ENCODE data around the gene IRF9. TPM values are rescaled to one million over a fixed set of nuclear protein-coding genes. Genes with fewer than 3 reads are reported as not detected.

IRF9 gene
- polyA plus RNA-seq, 4 donors = 52.3 to 68.0 (median 59.7) TPM

GRCh38 chr14:24130717-24131548 is 30.1 kb upstream of the IRF9 start:
- DNase-seq (ENCODE audit: low read depth in 4 of 4, low spot score in 2 of 4) = no peak

- no peak for DNase-seq (ENCODE audit: low read depth in 4 of 4, low spot score in 2 of 4)
Observed at GRCh38 chr14:24131549-24131966, 29.5 kb upstream of the IRF9 start.

GRCh38 chr14:24132061-24132685 is 28.9 kb upstream of the IRF9 start:
- no peak for DNase-seq (ENCODE audit: low read depth in 4 of 4, low spot score in 2 of 4)

GRCh38 chr14:24132976-24133375 is 28.1 kb upstream of the IRF9 start:
- DNase-seq (ENCODE audit: low read depth in 4 of 4, low spot score in 2 of 4) = no peak

- DNase-seq (ENCODE audit: low read depth in 4 of 4, low spot score in 2 of 4) = no peak
Observed at GRCh38 chr14:24133735-24134134, 27.3 kb upstream of the IRF9 start.

- no peak for DNase-seq (ENCODE audit: low read depth in 4 of 4, low spot score in 2 of 4)
Observed at GRCh38 chr14:24135584-24135833, 25.6 kb upstream of the IRF9 start.

GRCh38 chr14:24135834-24136683 is 25.0 kb upstream of the IRF9 start, which contains the start of gene PSME1:
TSS of gene PSME1 (plus strand) at chr14:24136194. CDS start at chr14:24136263, 69 bp downstream.
- DNase-seq (ENCODE audit: low read depth in 4 of 4, low spot score in 2 of 4) = peak; percentile 62 to 83 (median 74)

- DNase-seq (ENCODE audit: low read depth in 4 of 4, low spot score in 2 of 4) = no peak
Observed at GRCh38 chr14:24136684-24137528, 24.2 kb upstream of the IRF9 start.

GRCh38 chr14:24137529-24138395 is 23.3 kb upstream of the IRF9 start:
- DNase-seq (ENCODE audit: low read depth in 4 of 4, low spot score in 2 of 4) = no peak

- no peak for DNase-seq (ENCODE audit: low read depth in 4 of 4, low spot score in 2 of 4)
Observed at GRCh38 chr14:24138396-24139271, 22.4 kb upstream of the IRF9 start.

- DNase-seq (ENCODE audit: low read depth in 4 of 4, low spot score in 2 of 4) = no peak
Observed at GRCh38 chr14:24139272-24139934, 21.7 kb upstream of the IRF9 start.

- DNase-seq (ENCODE audit: low read depth in 4 of 4, low spot score in 2 of 4) = peak; percentile 98 to 100 (median 99)
Observed at GRCh38 chr14:24141097-24141880, 19.8 kb upstream of the IRF9 start, which contains the start of gene EMC9. TSS of gene EMC9 (minus strand) at chr14:24141591. CDS start at chr14:24141304, 287 bp downstream.

GRCh38 chr14:24143511-24143910 is 17.6 kb upstream of the IRF9 start:
- no peak for DNase-seq (ENCODE audit: low read depth in 4 of 4, low spot score in 2 of 4)

GRCh38 chr14:24144451-24144850 is 16.6 kb upstream of the IRF9 start:
- DNase-seq (ENCODE audit: low read depth in 4 of 4, low spot score in 2 of 4) = no peak

GRCh38 chr14:24145219-24145618 is 15.8 kb upstream of the IRF9 start:
- DNase-seq (ENCODE audit: low read depth in 4 of 4, low spot score in 2 of 4) = no peak

GRCh38 chr14:24145690-24146452 is 15.2 kb upstream of the IRF9 start:
- peak in 1 of 4 donors; percentile 50 for DNase-seq (ENCODE audit: low read depth in 4 of 4, low spot score in 2 of 4)

Data from left renal cortex interstitium (tissue), 4 donors.